Common myeloid progenitor, CD34-positive (primary cell): ENCODE measurements around the gene RAB11FIP3.

Source experiments
- CTCF ChIA-PET: fragments of 350-600 bp; sonication (Branson Sonifier 250); formaldehyde crosslinking; loops from one replicate; lab custom pipeline; 2021; ENCODE audit warnings: antibody characterized with exemption; lab: Charles Lee
- POLR2A ChIA-PET: fragments of 350-600 bp; sonication (Branson Sonifier 250); formaldehyde crosslinking; loops from one replicate; lab custom pipeline; 2021; ENCODE audit warnings: antibody characterized with exemption; lab: Charles Lee
- DNase-seq, 3 donors: peaks; one replicate each; pipeline versions ENCODE4 v3.0.0 to v3.0.0-alpha.2; 2013
- H3K27ac ChIP-seq, 2 experiments: 1 replicate in 1 of 2; 2 replicates in 1 of 2; pipeline ENCODE4 v1.7.0; 2013; ENCODE audit warnings: inconsistent platforms in 2 of 2, low read length in 2 of 2, mild to moderate bottlenecking in 2 of 2, low read depth in 1 of 2, moderate library complexity in 1 of 2; ENCODE audit not compliant: severe bottlenecking in 2 of 2, insufficient read depth in 1 of 2, poor library complexity in 1 of 2
- H3K27me3 ChIP-seq, 5 experiments: replicated peaks in 2 of 5; 1 replicate in 3 of 5; 2 replicates in 2 of 5; pipeline versions ENCODE4 v1.6.1 to v1.7.0; 2013; ENCODE audit warnings: low read length in 4 of 5, mild to moderate bottlenecking in 2 of 5, moderate library complexity in 2 of 5, inconsistent platforms in 1 of 5; ENCODE audit not compliant: insufficient read depth in 5 of 5, control insufficient read depth in 4 of 5
- H3K36me3 ChIP-seq, 4 experiments: 1 replicate in 2 of 4; 2 replicates in 2 of 4; pipeline versions ENCODE4 v1.6.1 to v1.7.0; 2013; ENCODE audit warnings: low read length in 3 of 4, control low read depth in 1 of 4, mild to moderate bottlenecking in 1 of 4; ENCODE audit not compliant: control insufficient read depth in 4 of 4, insufficient read depth in 4 of 4
- H3K4me1 ChIP-seq, 4 experiments: 1 replicate in 3 of 4; 2 replicates in 1 of 4; pipeline versions ENCODE4 v1.6.1 to v1.7.1; 2013; ENCODE audit warnings: low read length in 3 of 4, mild to moderate bottlenecking in 3 of 4, control low read depth in 1 of 4, inconsistent platforms in 1 of 4, moderate library complexity in 1 of 4; ENCODE audit not compliant: control insufficient read depth in 4 of 4, insufficient read depth in 4 of 4; ENCODE audit errors: control extremely low read depth in 1 of 4
- H3K4me3 ChIP-seq, 7 experiments: 1 replicate in 4 of 7; 2 replicates in 3 of 7; pipeline versions ENCODE4 v1.5.1 to v1.7.0; 2013; ENCODE audit warnings: mild to moderate bottlenecking in 7 of 7, low read length in 6 of 7, moderate library complexity in 6 of 7, inconsistent platforms in 2 of 7, low read depth in 2 of 7, control low read depth in 1 of 7; ENCODE audit not compliant: insufficient read depth in 4 of 7, control insufficient read depth in 1 of 7; ENCODE audit errors: extremely low read depth in 1 of 7
- H3K9me3 ChIP-seq, 5 experiments: 1 replicate in 4 of 5; 2 replicates in 1 of 5; pipeline versions ENCODE4 v1.6.1 to v1.7.1; 2013; ENCODE audit warnings: low read length in 4 of 5, mild to moderate bottlenecking in 2 of 5, inconsistent platforms in 1 of 5, low read depth in 1 of 5, moderate library complexity in 1 of 5; ENCODE audit not compliant: control insufficient read depth in 4 of 5, insufficient read depth in 2 of 5; ENCODE audit errors: control extremely low read depth in 1 of 5
- WGBS: methylation state at CpG from one replicate; pipeline ENCODE4 v1.1.5; 2013; ENCODE audit not compliant: insufficient coverage; 5-methylcytosine and 5-hydroxymethylcytosine counted together

RAB11FIP3 gene

DNA sequence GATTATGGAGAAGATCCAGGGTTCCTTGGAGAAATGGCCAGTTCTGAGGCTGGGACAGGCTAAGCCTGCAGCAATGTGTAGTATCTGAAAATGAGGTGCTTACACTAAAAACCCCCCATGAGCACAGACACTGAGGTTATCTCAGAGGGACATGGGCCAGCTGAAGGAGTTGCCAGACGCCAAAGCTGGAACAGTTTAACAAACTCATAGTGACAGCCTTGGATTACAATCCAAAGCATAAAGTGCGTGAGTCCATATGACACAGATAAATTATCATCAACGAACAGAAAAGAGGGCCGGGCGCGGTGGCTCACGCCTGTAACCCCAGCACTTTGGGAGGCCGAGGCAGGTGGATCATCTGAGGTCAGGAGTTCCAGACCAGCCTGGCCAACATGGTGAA, 90.9 kb downstream of the RAB11FIP3 start:
- Histone ChIP-seq H3K36me3 (peaks cover 7 to 58% (median 17%) of the 10 kb centered on the region in 4 experiments), H3K4me1 (no peaks in the 10 kb centered on the region), H3K27me3 (no peaks in the 10 kb centered on the region), H3K9me3 (no peaks in the 10 kb centered on the region), H3K4me3 (no peak overlapping the region), H3K27ac (no peak overlapping the region)
- POLR2A ChIA-PET, result no interaction called here
- CTCF ChIA-PET, result no interaction called here
- 98% methylated on average over 8 of the region's 8 CpGs for WGBS
- no peak for DNase-seq

DNA sequence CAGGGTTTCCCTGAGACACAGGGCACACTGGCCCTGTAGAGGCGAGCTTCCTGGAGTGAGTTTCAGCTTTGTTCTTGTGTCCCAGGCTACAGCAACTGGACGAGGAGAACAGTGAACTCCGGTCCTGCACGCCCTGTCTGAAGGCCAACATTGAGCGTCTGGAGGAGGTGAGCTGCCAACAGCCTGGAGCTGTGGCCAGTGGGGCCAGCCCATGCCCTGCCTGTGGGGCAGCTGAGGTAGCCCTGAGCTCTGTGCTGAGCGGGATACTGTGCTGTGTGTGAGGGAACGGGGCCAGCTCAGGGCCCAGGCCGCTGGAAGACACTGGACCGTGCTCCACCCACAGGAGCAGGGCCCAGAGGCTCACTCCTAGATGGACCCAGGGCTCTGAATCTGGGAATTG, 93.4 kb downstream of the RAB11FIP3 start:
- CTCF ChIA-PET, result interaction anchor here (1.0 kb wide), 1 partner anchor 29 kb away, joined by 3 read pairs; no protein-coding TSS in a partner anchor
- POLR2A ChIA-PET, result no interaction called here
- H3K4me1 ChIP-seq, result no peaks in the 10 kb centered on the region
- peaks cover 7 to 58% (median 17%) of the 10 kb centered on the region in 4 experiments for H3K36me3 ChIP-seq
- no peaks in the 10 kb centered on the region for H3K9me3 ChIP-seq
- H3K4me3 ChIP-seq, result no peak overlapping the region
- no peaks in the 10 kb centered on the region for H3K27me3 ChIP-seq
- no peak overlapping the region for H3K27ac ChIP-seq
- DNase-seq, result no peak
- WGBS, result 100% methylated on average over 9 of the region's 9 CpGs

DNA sequence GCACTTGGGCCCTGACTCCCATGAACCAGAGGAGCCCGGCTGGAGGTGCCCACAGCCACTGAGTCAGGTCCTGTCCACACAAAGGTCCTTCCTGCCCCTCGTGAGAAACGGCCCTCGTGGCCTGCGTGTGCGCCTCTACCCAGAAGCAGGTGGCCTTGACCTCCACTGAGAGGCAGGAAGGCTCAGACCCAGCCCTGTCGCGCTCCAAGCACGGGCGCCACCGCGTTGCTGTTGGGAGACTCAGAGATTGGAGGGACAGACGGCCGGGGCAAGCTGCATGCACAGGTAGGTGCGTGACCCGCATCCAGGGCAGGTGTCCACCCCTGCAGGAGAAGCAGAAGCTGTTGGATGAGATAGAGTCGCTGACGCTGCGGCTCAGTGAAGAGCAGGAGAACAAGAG, 94.0 kb downstream of the RAB11FIP3 start:
- POLR2A ChIA-PET, result no interaction called here
- CTCF ChIA-PET, result no interaction called here
- Histone ChIP-seq H3K4me3 (no peak overlapping the region), H3K4me1 (no peaks in the 10 kb centered on the region), H3K27ac (no peak overlapping the region), H3K27me3 (no peaks in the 10 kb centered on the region), H3K9me3 (no peaks in the 10 kb centered on the region), H3K36me3 (peaks cover 7 to 57% (median 16%) of the 10 kb centered on the region in 4 experiments)
- no peak for DNase-seq
- WGBS, result 97% methylated on average over 19 of the region's 19 CpGs

DNA sequence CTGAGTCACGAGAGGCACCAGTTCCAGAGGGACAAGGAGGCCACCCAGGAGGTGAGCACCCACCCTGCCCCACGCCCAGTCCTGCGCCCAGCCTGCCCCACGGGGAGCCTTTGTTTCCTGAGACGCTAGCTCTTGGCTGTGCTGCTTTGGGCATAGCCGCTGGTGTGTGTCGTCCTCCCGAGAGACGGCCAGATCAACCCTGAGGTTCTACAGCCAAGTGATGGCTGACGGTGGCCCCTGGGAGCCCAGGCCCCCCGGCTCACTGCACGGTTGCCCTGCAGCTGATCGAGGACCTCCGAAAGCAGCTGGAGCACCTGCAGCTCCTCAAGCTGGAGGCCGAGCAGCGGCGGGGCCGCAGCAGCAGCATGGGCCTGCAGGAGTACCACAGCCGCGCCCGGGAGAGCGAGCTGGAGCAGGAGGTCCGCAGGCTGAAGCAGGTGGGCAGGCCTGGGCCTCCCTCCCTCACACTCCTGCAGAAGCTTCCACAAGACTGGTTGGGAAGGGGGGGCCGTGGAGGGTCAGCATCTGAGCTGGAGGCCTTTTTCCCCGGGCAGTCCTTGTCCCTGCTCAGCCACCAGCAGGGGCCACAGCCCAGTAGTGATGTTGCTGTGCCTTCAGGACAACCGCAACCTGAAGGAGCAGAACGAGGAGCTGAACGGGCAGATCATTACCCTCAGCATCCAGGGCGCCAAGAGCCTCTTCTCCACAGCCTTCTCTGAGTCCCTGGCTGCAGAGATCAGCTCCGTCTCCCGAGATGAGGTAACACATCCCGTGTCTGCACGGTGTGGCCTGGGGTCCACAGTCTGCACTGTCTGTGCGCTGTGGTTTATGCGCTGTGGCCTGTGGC, 94.6 kb downstream of the RAB11FIP3 start:
- peaks cover 0 to 1% (median 0%) of the 10 kb centered on the region in 4 experiments for H3K4me1 ChIP-seq
- H3K27me3 ChIP-seq, result no peaks in the 10 kb centered on the region
- H3K36me3 ChIP-seq, result peaks cover 4 to 51% (median 18%) of the 10 kb centered on the region in 4 experiments
- H3K9me3 ChIP-seq, result no peaks in the 10 kb centered on the region
- DNase-seq, result no peak
- no peak overlapping the region for H3K4me3 ChIP-seq
- CTCF ChIA-PET, result interaction anchor here (1.2 to 1.4 kb wide), 2 partner anchors 21 to 37 kb away, joined by 3 to 4 read pairs; no protein-coding TSS in a partner anchor
- WGBS, result 93% methylated on average over 34 of the region's 35 CpGs
- POLR2A ChIA-PET, result no interaction called here
- H3K27ac ChIP-seq, result no peak overlapping the region

DNA sequence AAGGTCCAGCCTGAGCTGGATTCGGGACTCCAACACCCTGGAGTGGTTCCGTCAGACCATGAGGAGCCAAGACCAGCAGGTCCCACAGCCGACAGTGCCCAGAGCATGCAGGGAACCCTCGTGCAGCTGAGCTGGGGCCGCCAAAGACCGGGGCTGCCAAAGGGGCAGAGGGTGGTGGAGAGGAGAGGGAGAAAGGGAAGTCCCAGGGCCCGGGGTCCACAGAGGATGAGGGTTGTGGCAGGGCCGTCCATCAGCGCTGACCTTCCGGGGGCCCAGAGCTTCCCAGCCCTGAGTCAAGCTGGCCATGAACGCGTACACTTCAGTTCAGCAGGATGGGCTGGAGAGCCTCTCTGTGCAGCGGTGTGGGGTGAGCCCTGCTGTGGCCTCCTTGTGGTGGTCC, 95.4 kb downstream of the RAB11FIP3 start:
- DNase-seq, result no peak
- WGBS, result over 99% methylated on average over 12 of the region's 13 CpGs
- H3K4me3 ChIP-seq, result no peak overlapping the region
- POLR2A ChIA-PET, result no interaction called here
- H3K27ac ChIP-seq, result no peak overlapping the region
- peaks cover 4 to 43% (median 19%) of the 10 kb centered on the region in 4 experiments for H3K36me3 ChIP-seq
- H3K9me3 ChIP-seq, result no peaks in the 10 kb centered on the region
- CTCF ChIA-PET, result interaction anchor here (1.2 to 1.4 kb wide), 2 partner anchors 22 to 38 kb away, joined by 3 to 4 read pairs; no protein-coding TSS in a partner anchor
- peaks cover 0 to 7% (median 5%) of the 10 kb centered on the region in 4 experiments for H3K4me1 ChIP-seq
- H3K27me3 ChIP-seq, result no peaks in the 10 kb centered on the region

DNA sequence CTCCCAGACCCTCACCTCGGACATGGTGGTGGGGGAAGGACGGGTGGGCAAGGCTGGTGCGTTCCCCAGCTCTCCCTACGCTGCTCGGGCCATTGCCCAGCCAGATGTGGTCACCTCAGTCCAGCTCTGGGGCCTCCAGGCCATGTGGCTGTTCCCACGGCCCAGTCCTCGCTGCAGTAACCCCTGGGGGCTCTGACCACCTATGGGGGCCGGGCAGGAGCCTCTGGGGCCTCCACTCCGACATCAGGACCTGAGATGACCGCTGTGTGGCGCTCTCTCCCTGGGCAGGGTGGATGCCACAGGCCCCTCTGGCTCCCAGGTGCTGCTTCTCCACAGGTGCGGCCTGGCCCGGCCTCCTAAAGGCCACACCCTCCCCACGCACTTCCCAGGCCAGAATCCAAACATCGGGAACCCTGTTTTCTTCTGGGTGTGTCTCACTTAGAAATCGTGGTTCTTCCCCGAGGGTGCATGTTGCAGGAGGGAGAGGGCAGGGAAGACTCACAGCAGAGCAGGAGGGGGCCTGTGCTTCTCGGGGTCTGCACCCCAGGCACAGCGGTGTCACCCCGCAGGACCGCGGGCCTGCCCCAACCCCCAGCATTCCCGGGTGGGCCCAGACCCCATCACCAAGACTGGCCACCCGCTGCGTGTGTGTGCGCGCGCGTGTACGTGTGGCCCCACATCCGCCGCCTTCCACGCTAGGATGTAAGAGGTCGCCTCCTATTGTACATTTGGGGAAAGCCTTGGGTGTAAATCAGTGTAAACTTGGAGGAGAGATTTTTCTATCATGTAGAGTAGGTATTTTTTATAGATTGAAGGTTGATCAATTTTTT, 96.1 kb downstream of the RAB11FIP3 start:
- no peaks in the 10 kb centered on the region for H3K27me3 ChIP-seq
- 94% methylated on average over 27 of the region's 34 CpGs for WGBS
- H3K9me3 ChIP-seq, result no peaks in the 10 kb centered on the region
- no peak overlapping the region for H3K27ac ChIP-seq
- peaks cover 0 to 15% (median 12%) of the 10 kb centered on the region in 4 experiments for H3K4me1 ChIP-seq
- CTCF ChIA-PET, result interaction anchor here (1.4 kb wide), 1 partner anchor 23 kb away, joined by 4 read pairs; no protein-coding TSS in a partner anchor
- peaks cover 4 to 37% (median 17%) of the 10 kb centered on the region in 4 experiments for H3K36me3 ChIP-seq
- no peak for DNase-seq
- no peak overlapping the region for H3K4me3 ChIP-seq
- POLR2A ChIA-PET, result no interaction called here
